Measurements from ENCODE around the gene ASCL1. TPM values are rescaled to one million over a fixed set of nuclear protein-coding genes. Genes with fewer than 3 reads are reported as not detected.

Gene ASCL1
- not detected in 2 replicates for total RNA-seq
- not detected in 2 replicates for polyA plus RNA-seq

GRCh38 chr12:102957339-102958050 lies at the start of gene ASCL1:
Gene ASCL1 (plus strand): TSS chr12:102957674. CDS start chr12:102958245, 571 bp downstream.
- H3K4me3 ChIP-seq = peak within 1 kb of the TSS; percentile 36
- peak; percentile 32 to 43 for DNase-seq (ENCODE audit: low read depth in 1 of 2, low spot score in 1 of 2)
- TF ChIP-seq CTCF (IDR thresholded peaks at IDR 0.05; ENCODE audit: low read depth, low read length) = no peak
- H3K9me3 ChIP-seq (ENCODE audit: low read depth) = no peaks in the 10 kb centered on the region
- H3K27ac ChIP-seq = no peak within 1 kb of the TSS
- peaks cover 100% of the 10 kb centered on the region for H3K27me3 ChIP-seq
- no peaks in the 10 kb centered on the region for H3K36me3 ChIP-seq
- peaks cover 5% of the 10 kb centered on the region for H3K4me1 ChIP-seq (ENCODE audit: low read depth)

- Histone ChIP-seq H3K27ac (no peak overlapping the region), H3K36me3 (no peaks in the 10 kb centered on the region), H3K9me3 (ENCODE audit: low read depth) (no peaks in the 10 kb centered on the region), H3K4me1 (ENCODE audit: low read depth) (no peaks in the 10 kb centered on the region), H3K27me3 (no peaks in the 10 kb centered on the region), H3K4me3 (no peak overlapping the region)
- no peak for DNase-seq (ENCODE audit: low read depth in 1 of 2, low spot score in 1 of 2)
- TF ChIP-seq CTCF (IDR thresholded peaks at IDR 0.05; ENCODE audit: low read depth, low read length) = no peak
Observed at GRCh38 chr12:102907918-102908317, 49.6 kb upstream of the ASCL1 start.

GRCh38 chr12:102910137-102910536 lies 47.3 kb upstream of the ASCL1 start:
- DNase-seq (ENCODE audit: low read depth in 1 of 2, low spot score in 1 of 2) = no peak
- Histone ChIP-seq H3K4me3 (no peak overlapping the region), H3K27ac (no peak overlapping the region)

GRCh38 chr12:102910792-102911191 lies 46.7 kb upstream of the ASCL1 start:
- TF ChIP-seq CTCF (IDR thresholded peaks at IDR 0.05; ENCODE audit: low read depth, low read length) = no peak
- Histone ChIP-seq H3K36me3 (no peaks in the 10 kb centered on the region), H3K9me3 (ENCODE audit: low read depth) (no peaks in the 10 kb centered on the region), H3K4me3 (no peak overlapping the region), H3K27me3 (peaks cover 10% of the 10 kb centered on the region), H3K4me1 (ENCODE audit: low read depth) (no peaks in the 10 kb centered on the region), H3K27ac (no peak overlapping the region)
- no peak for DNase-seq (ENCODE audit: low read depth in 1 of 2, low spot score in 1 of 2)

More at GRCh38 chr12:102910137-102910536, 47.3 kb upstream of the ASCL1 start:
- Histone ChIP-seq H3K4me1 (ENCODE audit: low read depth) (no peaks in the 10 kb centered on the region), H3K9me3 (ENCODE audit: low read depth) (no peaks in the 10 kb centered on the region), H3K27me3 (peaks cover 6% of the 10 kb centered on the region), H3K36me3 (no peaks in the 10 kb centered on the region)
- no peak for TF ChIP-seq CTCF (IDR thresholded peaks at IDR 0.05; ENCODE audit: low read depth, low read length)

GRCh38 chr12:102911320-102911719 lies 46.2 kb upstream of the ASCL1 start:
- H3K4me3 ChIP-seq = no peak overlapping the region
- H3K27me3 ChIP-seq = peaks cover 13% of the 10 kb centered on the region
- H3K27ac ChIP-seq = no peak overlapping the region
- no peak for DNase-seq (ENCODE audit: low read depth in 1 of 2, low spot score in 1 of 2)
- no peak for TF ChIP-seq CTCF (IDR thresholded peaks at IDR 0.05; ENCODE audit: low read depth, low read length)
- H3K36me3 ChIP-seq = no peaks in the 10 kb centered on the region
- no peaks in the 10 kb centered on the region for H3K4me1 ChIP-seq (ENCODE audit: low read depth)
- no peaks in the 10 kb centered on the region for H3K9me3 ChIP-seq (ENCODE audit: low read depth)

Measured in cardiac muscle cell (in vitro differentiated cells and primary cell).